ENCODE results near the gene GJA8. TPM values are rescaled to one million over a fixed set of nuclear protein-coding genes. Genes with fewer than 3 reads are reported as not detected.

Gene GJA8
- total and polyA plus RNA-seq, 2 donors from 2014 or later: 2.4 TPM; not detected in 1

DNA sequence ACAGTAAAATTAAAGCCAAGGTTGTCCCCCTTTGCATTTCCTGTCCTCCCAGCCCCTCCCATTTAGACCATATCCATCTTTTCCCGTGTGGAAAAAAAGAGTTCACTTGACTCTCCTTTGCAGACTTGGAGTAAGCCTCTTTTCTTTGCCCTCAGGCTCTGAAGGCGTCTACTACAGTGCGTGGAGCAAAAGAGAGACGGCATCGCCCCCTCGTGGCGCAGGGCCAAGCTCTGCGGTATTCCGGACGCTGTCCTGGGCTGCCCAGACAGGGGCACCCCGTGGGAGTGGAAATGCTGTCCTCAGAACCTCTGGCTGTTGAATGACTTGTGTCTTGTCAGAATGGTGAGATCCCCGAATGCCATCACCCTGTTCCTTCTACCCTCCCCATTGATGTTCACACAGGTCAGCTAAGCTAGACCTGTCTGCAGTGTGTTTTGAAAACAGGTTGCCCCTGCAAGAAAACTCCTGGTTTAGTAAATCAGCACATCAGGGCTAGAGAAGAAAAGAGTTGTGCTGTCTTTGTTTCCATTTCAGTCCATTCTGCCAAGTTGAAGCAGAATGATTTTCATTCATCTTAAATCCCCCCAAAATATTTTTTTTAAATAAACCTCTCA is 12.3 kb upstream of the GJA8 start:
- peaks cover 2 to 4% (median 2%) of the 10 kb centered on the region in 3 donors for H3K4me1 ChIP-seq (ENCODE audit: control insufficient read depth in 2 of 3, insufficient read depth in 2 of 3, low read depth in 1 of 3, low read length in 3 of 3)
- H3K9me3 ChIP-seq (ENCODE audit: control insufficient read depth in 2 of 3, insufficient read depth in 1 of 3, low read length in 3 of 3): no peaks in the 10 kb centered on the region
- no peak overlapping the region for H3K4me3 ChIP-seq (ENCODE audit: low read length in 3 of 3)
- no peak overlapping the region for H3K27ac ChIP-seq (ENCODE audit: low read depth in 2 of 2, low read length in 2 of 2)
- TF ChIP-seq, protein P1, sequence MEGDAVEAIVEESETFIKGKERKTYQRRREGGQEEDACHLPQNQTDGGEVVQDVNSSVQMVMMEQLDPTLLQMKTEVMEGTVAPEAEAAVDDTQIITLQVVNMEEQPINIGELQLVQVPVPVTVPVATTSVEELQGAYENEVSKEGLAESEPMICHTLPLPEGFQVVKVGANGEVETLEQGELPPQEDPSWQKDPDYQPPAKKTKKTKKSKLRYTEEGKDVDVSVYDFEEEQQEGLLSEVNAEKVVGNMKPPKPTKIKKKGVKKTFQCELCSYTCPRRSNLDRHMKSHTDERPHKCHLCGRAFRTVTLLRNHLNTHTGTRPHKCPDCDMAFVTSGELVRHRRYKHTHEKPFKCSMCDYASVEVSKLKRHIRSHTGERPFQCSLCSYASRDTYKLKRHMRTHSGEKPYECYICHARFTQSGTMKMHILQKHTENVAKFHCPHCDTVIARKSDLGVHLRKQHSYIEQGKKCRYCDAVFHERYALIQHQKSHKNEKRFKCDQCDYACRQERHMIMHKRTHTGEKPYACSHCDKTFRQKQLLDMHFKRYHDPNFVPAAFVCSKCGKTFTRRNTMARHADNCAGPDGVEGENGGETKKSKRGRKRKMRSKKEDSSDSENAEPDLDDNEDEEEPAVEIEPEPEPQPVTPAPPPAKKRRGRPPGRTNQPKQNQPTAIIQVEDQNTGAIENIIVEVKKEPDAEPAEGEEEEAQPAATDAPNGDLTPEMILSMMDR (IDR thresholded peaks at IDR 0.05; ENCODE audit: borderline replicate concordance, extremely low read depth, insufficient read depth): peak; percentile 71
- intact Hi-C loops (cut with DNase I): loop anchor here (5.0 kb wide), 1 partner anchor 393 kb away; no protein-coding TSS in a partner anchor
- DNase-seq: peak; percentile 86 to 91 (median 87)
- H3K27me3 ChIP-seq (ENCODE audit: control insufficient read depth, insufficient read depth, low read length): no peaks in the 10 kb centered on the region
- no peak overlapping the region for H3K9ac ChIP-seq (ENCODE audit: low read length in 3 of 3)
- H3K36me3 ChIP-seq (ENCODE audit: control insufficient read depth in 2 of 3, insufficient read depth in 3 of 3, low read length in 3 of 3): no peaks in the 10 kb centered on the region
- no peak for FAIRE-seq

DNA sequence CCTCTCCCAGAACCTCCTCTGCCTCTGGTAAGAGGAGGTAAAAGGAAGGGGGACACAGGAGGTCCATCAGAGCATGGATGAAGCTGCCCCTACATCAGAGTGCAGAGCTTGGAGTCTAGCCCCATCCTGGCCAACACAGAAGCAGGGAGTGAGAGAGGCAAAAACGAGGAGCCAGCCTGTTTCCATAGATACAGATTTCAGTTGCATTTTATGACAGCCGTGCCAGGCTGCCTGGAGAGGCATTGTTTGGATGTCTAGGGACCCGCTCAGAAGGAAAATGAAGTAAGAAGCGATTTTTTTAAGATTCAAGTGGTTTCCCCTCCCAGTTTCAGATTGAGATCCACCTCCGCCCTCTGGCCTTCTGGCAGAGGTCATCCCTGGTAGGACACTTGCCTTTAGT is 11.5 kb upstream of the GJA8 start:
- no peak for DNase-seq

DNA sequence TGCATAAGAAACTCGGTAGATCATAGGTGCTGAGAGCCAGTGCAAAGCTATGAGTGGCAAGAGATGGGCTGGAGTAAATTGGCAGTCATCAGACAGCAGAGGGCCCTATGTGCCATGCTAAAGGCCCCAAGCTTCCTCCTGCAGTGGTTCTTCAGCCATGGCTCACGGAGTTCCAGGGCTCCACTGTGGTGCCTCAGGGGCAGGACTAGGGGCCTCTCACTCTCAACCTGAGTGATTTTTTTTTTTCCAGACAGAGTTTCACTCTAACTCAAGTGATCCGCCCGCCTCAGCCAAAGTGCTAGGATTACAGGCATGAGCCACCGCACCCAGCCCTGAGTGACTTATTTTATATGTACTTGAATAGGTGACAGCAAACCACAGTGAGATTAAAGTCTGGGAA is 10.4 kb upstream of the GJA8 start:
- peaks cover 2 to 4% (median 2%) of the 10 kb centered on the region in 3 donors for H3K4me1 ChIP-seq (ENCODE audit: control insufficient read depth in 2 of 3, insufficient read depth in 2 of 3, low read depth in 1 of 3, low read length in 3 of 3)
- no peaks in the 10 kb centered on the region for H3K36me3 ChIP-seq (ENCODE audit: control insufficient read depth in 2 of 3, insufficient read depth in 3 of 3, low read length in 3 of 3)
- peak in 4 of 5 donors; percentile 31 to 48 (median 41) for DNase-seq
- no peak for FAIRE-seq
- intact Hi-C loops (cut with DNase I): loop anchor here (5.0 kb wide), 1 partner anchor 395 kb away; no protein-coding TSS in a partner anchor
- H3K4me3 ChIP-seq (ENCODE audit: low read length in 3 of 3): peak overlapping the region in 1 of 3 donors; percentile 9
- no peak overlapping the region for H3K27ac ChIP-seq (ENCODE audit: low read depth in 2 of 2, low read length in 2 of 2)
- TF ChIP-seq, protein P1 (IDR thresholded peaks at IDR 0.05; ENCODE audit: borderline replicate concordance, extremely low read depth, insufficient read depth): peak; percentile 26
- H3K9ac ChIP-seq (ENCODE audit: low read length in 3 of 3): peak overlapping the region in 1 of 3 donors; percentile 34
- H3K27me3 ChIP-seq (ENCODE audit: control insufficient read depth, insufficient read depth, low read length): no peaks in the 10 kb centered on the region
- H3K9me3 ChIP-seq (ENCODE audit: control insufficient read depth in 2 of 3, insufficient read depth in 1 of 3, low read length in 3 of 3): no peaks in the 10 kb centered on the region

More for the DNA sequence above, 11.5 kb upstream of the GJA8 start:
- Histone ChIP-seq H3K27me3 (ENCODE audit: control insufficient read depth, insufficient read depth, low read length) (no peaks in the 10 kb centered on the region), H3K27ac (ENCODE audit: low read depth in 2 of 2, low read length in 2 of 2) (no peak overlapping the region), H3K4me3 (ENCODE audit: low read length in 3 of 3) (no peak overlapping the region), H3K4me1 (ENCODE audit: control insufficient read depth in 2 of 3, insufficient read depth in 2 of 3, low read depth in 1 of 3, low read length in 3 of 3) (peaks cover 2 to 4% (median 2%) of the 10 kb centered on the region in 3 donors), H3K9me3 (ENCODE audit: control insufficient read depth in 2 of 3, insufficient read depth in 1 of 3, low read length in 3 of 3) (no peaks in the 10 kb centered on the region), H3K9ac (ENCODE audit: low read length in 3 of 3) (no peak overlapping the region), H3K36me3 (ENCODE audit: control insufficient read depth in 2 of 3, insufficient read depth in 3 of 3, low read length in 3 of 3) (no peaks in the 10 kb centered on the region)
- TF ChIP-seq, protein P1 (IDR thresholded peaks at IDR 0.05; ENCODE audit: borderline replicate concordance, extremely low read depth, insufficient read depth): no peak
- intact Hi-C loops (cut with DNase I): loop anchor here (5.0 kb wide), 1 partner anchor 394 kb away; no protein-coding TSS in a partner anchor
- FAIRE-seq: no peak
